Measurements from ENCODE around the gene ODAD2.

DNA sequence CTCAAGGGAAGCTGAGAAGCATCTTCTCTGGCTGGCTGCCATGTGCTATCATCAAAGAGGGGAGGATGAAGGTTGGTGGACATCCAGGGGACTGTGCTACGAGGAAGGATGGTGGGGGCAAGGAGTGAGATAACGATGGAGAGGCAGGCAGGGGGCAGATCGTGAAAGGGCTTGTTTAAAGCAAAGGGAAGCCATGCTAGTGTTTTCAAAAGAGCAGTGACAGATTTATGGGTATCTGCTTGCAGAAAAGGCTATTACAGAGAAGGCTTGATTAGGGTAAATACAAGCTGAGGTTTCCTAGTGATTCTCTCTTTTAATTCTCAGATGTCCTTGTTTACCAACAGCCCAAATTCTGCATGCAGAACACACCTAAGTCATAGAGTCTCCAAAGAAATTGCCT lies 164.4 kb downstream of the ODAD2 start:
- TF ChIP-seq POLR2A (IDR thresholded peaks at IDR 0.05) (no peak), EP300 (IDR thresholded peaks at IDR 0.05) (no peak)
- TF ChIP-seq, protein P1, sequence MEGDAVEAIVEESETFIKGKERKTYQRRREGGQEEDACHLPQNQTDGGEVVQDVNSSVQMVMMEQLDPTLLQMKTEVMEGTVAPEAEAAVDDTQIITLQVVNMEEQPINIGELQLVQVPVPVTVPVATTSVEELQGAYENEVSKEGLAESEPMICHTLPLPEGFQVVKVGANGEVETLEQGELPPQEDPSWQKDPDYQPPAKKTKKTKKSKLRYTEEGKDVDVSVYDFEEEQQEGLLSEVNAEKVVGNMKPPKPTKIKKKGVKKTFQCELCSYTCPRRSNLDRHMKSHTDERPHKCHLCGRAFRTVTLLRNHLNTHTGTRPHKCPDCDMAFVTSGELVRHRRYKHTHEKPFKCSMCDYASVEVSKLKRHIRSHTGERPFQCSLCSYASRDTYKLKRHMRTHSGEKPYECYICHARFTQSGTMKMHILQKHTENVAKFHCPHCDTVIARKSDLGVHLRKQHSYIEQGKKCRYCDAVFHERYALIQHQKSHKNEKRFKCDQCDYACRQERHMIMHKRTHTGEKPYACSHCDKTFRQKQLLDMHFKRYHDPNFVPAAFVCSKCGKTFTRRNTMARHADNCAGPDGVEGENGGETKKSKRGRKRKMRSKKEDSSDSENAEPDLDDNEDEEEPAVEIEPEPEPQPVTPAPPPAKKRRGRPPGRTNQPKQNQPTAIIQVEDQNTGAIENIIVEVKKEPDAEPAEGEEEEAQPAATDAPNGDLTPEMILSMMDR (IDR thresholded peaks at IDR 0.05), result no peak
